GM18517 (cell line): ENCODE data around the gene NOTUM.

ENCODE experiments used
- ATAC-seq: cut with Tn5 transposase; IDR thresholded peaks from one replicate; pipeline ENCODE4 v1.9.1; 2021; ENCODE audit warnings: mild to moderate bottlenecking, moderate library complexity; ENCODE audit not compliant: unreplicated experiment

The NOTUM gene

GRCh38 chr17:81978524-81979298 is 17.7 kb upstream of the NOTUM start:
- no peak for ATAC-seq

GRCh38 chr17:81977211-81977808 is 16.3 kb upstream of the NOTUM start, which contains the start of gene ASPSCR1:
TSS of gene ASPSCR1 (plus strand) at chr17:81977629. CDS start at chr17:81977647, 18 bp downstream.
- ATAC-seq = peak; percentile 72

- ATAC-seq = no peak
These were observed 15.6 kb upstream of the NOTUM start for GRCh38 chr17:81976332-81977210.

GRCh38 chr17:81973432-81973831 is 12.4 kb upstream of the NOTUM start:
- no peak for ATAC-seq

DNA sequence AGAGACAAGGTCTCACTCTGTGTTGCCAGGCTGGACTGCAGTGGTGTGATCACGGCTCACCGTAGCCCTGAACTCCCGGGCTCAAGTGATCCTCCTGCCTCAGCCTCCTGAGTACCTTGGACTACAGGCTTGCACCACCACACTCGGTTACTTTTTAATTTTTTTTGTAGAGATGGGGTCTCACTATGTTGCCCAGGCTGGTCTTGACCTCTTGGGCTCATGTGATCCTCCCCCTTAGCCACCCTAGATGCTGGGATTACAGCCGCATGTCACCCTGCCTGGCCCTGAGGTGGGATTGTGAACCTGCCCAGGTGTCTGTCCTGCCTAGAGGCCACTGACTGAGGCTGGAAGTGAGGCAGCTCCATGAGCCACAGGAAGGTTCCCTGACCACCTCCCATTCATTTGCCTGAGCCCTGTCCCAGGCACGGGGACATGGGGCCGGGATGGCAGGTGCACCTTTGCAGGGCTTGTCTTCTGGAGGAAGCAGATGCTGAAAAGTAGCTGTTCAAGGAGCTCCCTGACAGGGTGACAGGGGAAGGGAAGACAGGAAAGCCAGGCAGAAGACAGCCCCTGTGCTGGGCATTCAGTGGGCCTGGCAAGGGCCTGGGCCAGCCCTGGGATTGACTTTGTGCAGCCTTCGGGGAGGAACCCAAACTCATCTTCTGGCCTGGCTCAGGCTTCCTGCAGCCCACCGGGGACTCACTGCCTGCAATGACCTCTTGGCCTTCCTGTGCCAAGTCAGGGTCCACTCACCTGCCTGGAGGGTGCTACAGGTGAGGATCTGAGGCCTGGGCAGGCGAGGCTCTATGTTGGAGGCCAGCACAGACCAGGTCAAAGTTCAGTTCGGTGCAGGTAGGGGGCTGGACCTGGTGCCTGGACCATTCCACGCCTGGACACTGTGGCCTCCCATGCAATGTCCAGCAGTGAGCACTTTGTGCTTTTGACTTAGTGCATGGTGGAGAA is 8.1 kb upstream of the NOTUM start:
- no peak for ATAC-seq

DNA sequence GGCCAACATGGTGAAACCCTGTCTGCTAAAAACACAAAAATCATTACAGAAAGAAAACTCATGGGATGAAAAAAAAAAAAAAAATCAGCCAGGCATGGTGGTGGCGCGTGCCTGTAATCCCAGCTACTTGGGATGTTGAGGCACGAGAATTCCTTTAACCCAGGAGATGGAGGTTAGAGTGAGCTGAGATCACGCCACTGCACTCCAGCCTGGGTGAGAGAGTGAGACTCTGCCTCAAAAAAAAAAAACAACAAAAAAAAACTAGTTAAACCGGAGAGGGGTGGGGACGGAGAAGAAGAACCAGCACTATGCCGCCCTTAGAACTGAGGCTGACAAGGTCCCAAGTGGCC is 7.4 kb upstream of the NOTUM start:
- no peak for ATAC-seq

DNA sequence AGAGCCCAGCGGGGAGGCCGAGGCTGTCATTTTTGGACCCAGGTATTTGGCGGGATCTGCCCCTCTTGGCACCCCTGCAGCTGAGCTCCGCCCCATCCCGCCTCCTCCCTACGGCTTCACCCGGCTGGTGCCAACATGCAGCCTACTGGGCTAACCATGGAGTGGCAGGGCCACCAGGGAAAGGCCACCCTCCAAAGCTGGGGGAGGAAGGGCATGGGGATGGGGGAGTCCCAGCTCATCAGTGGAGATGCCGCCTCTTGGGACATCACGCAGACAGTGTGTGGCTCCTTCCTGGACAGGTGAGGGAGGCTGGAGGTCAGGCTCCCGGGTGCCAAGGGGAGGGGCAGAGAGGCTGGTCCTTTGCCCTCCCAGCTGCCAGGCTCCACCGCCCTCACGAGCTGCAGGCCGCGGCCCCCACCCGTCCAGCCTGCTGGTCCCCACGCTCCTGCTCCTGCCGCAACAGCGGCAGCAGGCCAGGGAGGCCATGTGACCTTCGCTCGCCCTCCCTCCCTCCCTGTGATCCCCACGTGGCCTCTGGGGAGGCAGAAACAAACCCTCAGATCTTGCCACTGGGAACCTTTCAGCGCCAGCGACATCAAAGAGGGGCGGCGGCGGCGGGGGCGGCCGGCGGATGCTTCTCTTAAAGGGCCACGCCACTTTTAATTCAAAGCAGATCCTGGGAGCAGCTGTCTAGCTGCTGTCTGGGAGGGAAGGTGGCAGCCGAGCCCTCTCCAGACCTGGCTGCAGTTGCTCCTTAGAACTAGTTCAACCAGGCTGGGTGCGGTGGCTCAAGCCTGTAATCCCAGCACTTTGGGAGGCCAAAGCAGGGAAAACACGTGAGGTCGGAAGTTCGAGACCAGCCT is 6.8 kb upstream of the NOTUM start:
- no peak for ATAC-seq

DNA sequence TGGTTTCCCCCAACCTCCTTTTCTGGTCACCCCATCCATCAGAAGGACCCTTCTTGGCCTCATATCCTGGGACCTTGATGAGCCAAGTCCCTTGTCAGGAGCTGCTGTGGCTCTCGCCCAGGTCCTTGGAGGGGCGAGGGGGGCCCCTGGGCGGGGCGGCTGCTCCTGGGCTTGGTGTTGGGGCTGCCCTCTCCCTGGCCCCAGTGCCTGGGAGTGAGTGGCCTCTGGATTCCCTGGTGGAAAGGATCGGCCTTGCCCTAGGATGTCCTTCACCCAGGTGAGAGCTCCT is 6.2 kb upstream of the NOTUM start:
- ATAC-seq = no peak

DNA sequence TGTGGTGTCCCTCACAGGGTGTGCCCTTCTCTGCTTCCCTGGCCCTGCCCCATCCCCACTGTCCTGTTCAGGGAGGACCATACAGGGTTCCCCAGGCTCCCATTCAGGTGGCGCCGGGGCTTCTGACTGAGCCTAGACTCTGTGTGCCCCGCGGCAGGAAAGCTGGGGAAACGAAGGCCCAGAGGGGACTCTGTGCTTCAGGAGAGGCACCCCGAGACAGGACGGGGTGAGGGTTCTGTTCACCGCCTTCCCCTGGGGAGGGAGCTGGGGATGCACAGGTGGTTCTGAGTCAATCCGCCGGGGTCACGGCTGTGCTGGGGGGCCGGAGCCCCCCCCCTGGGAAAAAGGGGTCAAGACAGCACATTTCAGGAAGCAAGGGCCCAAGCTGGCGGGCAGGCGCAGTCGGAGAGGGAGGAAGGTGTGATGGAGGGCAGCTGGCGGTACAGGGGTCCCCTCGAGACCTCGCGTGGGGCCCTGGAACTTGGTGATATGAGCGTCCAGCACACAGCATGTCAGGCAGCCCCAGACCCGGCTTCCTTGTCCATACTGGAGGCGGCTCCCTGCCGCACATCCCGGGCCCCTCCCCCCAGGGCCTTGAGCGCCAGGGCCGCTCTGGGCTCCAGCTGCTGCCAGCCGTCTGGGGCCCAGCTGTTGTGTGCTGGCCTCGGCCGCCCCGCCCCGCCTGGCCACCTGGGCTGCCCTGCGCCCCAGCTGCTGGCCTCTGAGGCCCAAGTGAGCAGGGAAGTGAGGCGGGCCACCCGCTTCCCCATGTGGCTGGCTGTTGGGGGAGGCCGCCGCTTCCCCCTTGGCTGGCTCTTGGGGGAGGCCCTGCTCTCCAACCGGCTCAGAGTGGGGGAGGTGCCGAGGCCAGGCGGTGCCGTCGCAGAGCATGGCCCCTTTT is 5.6 kb upstream of the NOTUM start:
- ATAC-seq = no peak

GRCh38 chr17:81964081-81964849 is 3.3 kb upstream of the NOTUM start:
- ATAC-seq = no peak

DNA sequence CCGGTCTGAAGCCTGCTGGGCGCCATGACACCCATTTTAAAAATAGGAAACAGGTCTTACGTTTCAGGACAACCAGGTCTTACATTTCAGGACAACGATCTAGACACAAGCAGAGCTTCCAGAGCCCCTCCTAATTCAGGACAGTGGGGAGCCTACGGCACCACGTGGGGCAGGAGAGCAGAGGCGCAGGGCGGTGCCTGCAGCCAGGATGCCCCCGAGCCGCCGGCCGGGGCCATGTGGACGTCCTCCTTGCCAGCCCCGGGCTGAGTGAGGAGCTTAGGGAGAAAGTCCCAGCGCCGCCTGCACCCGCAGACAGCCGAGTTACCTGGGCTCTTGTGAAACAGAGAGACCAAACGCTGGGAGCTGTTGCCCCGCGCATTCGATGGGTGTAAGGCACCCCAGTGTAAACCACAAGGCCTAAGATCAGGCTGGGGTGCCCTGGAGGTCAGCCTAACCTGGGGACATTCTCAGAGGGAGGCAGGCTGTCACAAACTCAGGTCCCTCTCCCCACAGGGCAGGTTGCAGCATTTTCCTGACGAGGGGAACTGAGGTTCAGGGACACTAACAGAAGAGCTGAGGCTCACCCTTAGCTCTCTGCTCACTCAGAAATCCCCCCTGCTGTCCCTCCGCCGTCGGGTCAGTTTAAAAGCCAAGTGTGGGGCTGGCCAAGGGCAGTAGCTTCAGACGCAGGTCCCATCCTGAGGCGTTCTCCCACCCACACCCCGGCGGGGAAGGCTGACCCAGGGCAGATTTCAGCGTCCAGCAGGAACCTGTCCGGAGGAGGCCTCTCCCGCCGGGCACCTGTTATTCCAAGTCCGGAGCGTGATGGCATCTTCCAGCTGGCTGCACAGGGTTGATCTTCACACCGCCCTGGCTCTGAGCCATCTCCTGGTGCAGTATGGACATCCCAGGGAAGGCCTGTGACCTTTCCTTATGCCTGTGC is 1.8 kb upstream of the NOTUM start:
- no peak for ATAC-seq

GRCh38 chr17:81961521-81962498 is 823 bp upstream of the NOTUM start:
- no peak for ATAC-seq

DNA sequence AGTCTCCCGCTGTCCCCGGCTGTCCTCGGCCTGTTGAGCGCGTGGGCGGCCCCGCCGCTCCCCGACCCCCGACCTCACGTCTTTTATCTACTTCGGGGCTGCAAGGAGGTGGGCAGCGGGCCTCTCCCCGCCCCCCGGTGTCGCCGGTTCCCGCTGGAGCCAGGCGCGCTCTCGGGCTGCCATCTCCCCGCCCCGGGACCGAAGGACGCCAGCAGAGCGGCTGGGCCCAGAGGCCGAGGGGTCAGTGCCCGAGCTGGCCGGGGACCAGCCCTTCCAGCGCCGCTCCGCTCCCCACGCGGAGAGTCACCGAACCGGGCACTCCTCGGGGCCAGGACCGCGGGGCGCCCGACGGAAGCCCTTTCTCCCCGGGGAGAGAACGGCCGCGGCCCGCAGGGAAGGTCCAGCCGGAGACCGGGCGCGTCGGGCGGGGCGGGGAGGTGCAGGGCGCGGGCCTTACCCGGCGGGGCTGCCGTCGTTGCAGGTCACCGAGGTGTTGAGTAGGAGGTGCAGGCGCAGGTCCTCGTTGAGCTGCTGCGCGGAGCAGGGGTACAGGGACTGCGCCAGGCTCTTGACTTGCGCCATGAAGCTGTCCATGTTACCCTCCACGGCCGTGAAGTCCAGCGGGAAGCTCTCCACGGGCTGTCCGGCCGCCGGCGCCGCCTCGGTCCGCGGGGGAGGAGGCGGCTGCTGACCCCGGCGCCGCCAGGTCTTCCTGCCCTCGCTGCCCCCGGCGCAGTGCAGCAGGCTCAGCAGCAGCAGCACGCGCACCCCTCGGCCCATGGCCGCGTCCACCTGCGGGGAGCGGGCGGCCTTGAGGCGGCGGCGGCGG is 643 bp downstream of the NOTUM start:
- no peak for ATAC-seq

DNA sequence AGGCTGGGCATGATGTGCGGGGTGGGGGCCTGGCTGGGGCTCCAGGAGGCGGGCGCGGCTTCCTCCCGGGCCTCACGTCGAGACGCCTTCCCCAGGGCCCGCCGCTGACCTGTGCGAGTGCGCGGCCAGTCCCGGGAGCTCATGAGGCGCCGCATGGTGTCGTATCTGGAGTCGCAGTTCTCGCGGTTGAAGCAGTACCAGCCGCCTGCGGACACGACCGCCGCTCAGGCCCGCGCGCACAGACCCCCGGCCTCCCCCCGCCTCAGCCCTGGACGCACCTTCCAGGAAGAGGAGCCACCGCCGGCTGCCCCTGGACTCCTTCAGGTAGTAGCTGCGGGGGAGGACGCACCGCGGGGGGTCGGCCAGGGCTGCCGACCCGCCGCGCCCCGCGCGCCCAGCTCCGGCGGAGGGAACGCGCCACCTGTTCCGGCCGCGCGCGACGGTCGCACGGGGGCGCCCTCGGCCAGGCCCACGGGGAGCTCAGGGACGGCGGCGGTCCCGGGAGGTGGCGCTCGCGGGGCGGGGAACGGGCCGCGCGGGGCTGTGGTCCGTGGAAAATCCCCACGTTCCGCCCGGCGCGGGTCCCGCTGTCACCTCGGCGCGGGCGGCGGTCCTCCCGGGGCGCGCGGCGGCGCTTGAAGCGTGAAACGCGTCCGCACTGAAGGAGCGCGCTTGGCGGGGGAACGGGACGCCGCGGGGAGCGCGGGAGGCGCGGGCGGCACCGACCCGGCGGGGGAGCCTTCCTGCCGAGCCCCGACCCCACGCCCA is 1.4 kb downstream of the NOTUM start:
- no peak for ATAC-seq
